HFFc6 (cell line): ENCODE data around the gene RNF207. TPM values are rescaled to one million over a fixed set of nuclear protein-coding genes. Genes with fewer than 3 reads are reported as not detected.

ENCODE experiments used
- DNase-seq: peaks from one replicate; pipeline ENCODE4 v3.0.0-alpha.2; 2018
- H3K27ac Mint-ChIP-seq: 2 replicates; pipeline ENCODE4 v1.8.0; 2020; ENCODE audit warnings: mild to moderate bottlenecking, mixed read lengths
- H3K27me3 Mint-ChIP-seq: 2 replicates; pipeline ENCODE4 v1.8.0; 2021; ENCODE audit warnings: mild to moderate bottlenecking, moderate library complexity, mixed read lengths; ENCODE audit not compliant: insufficient read depth
- H3K36me3 Mint-ChIP-seq: 2 replicates; pipeline ENCODE4 v1.8.0; 2021; ENCODE audit warnings: low read depth, mixed read lengths
- H3K4me1 Mint-ChIP-seq: 2 replicates; pipeline ENCODE4 v1.8.0; 2020; ENCODE audit warnings: low read depth, mixed read lengths
- H3K4me3 Mint-ChIP-seq: 2 replicates; pipeline ENCODE4 v1.8.0; 2020; ENCODE audit warnings: mild to moderate bottlenecking, moderate library complexity, mixed read lengths
- H3K9me3 Mint-ChIP-seq: 2 replicates; pipeline ENCODE4 v1.8.0; 2020; ENCODE audit warnings: mild to moderate bottlenecking, mixed read lengths
- CTCF ChIP-seq: fragments of 200-600 bp; sonication (generic); IDR thresholded peaks from 2 replicates; pipeline ENCODE4 v1.5.0; 2021; ENCODE audit warnings: antibody characterized with exemption, mild to moderate bottlenecking
- total RNA-seq, 6 experiments: library from RNA; stranded (reverse); fragmentation: NEBNext Ultra II Directional; extraction: Animal tissue kit (Norgen Biotek cat#: 25700); gene quantifications; 2 replicates in 1 of 6; 3 replicates in 5 of 6; pipeline ENCODE4 v1.2.3, GENCODE V29; 2021

Gene RNF207
- total RNA-seq, 6 experiments from 2014 or later: 2.0 to 5.2 (median 2.9) TPM

- Mint-ChIP-seq H3K36me3 (peaks cover 18% of the 10 kb centered on the region), H3K9me3 (no peaks in the 10 kb centered on the region)
Measured at GRCh38 chr1:6180707-6181311, 25.1 kb upstream of the RNF207 start.

GRCh38 chr1:6181347-6181770 lies 24.6 kb upstream of the RNF207 start:
- Mint-ChIP-seq H3K4me3 (peak overlapping the region; percentile 29), H3K36me3 (peaks cover 21% of the 10 kb centered on the region), H3K9me3 (no peaks in the 10 kb centered on the region), H3K27ac (peak overlapping the region; percentile 13; the same call in 1 of the 2 replicates), H3K4me1 (peaks cover 49% of the 10 kb centered on the region), H3K27me3 (peaks cover 35% of the 10 kb centered on the region)
- DNase-seq: no peak
- no peak for TF ChIP-seq CTCF

More at GRCh38 chr1:6180707-6181311, 25.1 kb upstream of the RNF207 start:
- Mint-ChIP-seq H3K4me3 (peak overlapping the region; percentile 29), H3K27me3 (peaks cover 35% of the 10 kb centered on the region), H3K4me1 (peaks cover 45% of the 10 kb centered on the region), H3K27ac (no peak overlapping the region)
- DNase-seq: no peak
- TF ChIP-seq CTCF: no peak

- Mint-ChIP-seq H3K27me3 (peaks cover 14% of the 10 kb centered on the region), H3K9me3 (no peaks in the 10 kb centered on the region), H3K4me1 (peaks cover 54% of the 10 kb centered on the region), H3K4me3 (no peak overlapping the region), H3K36me3 (peaks cover 31% of the 10 kb centered on the region), H3K27ac (peak overlapping the region; percentile 24; the same call in 1 of the 2 replicates)
- DNase-seq: peak; percentile 25
- no peak; the same call in 1 of the 2 replicates for TF ChIP-seq CTCF
Measured at GRCh38 chr1:6183520-6183989, 22.4 kb upstream of the RNF207 start.

GRCh38 chr1:6184083-6184783 lies 21.7 kb upstream of the RNF207 start:
- Mint-ChIP-seq H3K4me3 (no peak overlapping the region; the same call in 1 of the 2 replicates), H3K36me3 (peaks cover 38% of the 10 kb centered on the region), H3K27me3 (peaks cover 8% of the 10 kb centered on the region), H3K4me1 (peaks cover 54% of the 10 kb centered on the region), H3K9me3 (no peaks in the 10 kb centered on the region), H3K27ac (peak overlapping the region; percentile 67)
- TF ChIP-seq CTCF: no peak
- no peak for DNase-seq

GRCh38 chr1:6185151-6185550 lies 20.8 kb upstream of the RNF207 start:
- H3K9me3 Mint-ChIP-seq: no peaks in the 10 kb centered on the region
- peak overlapping the region; percentile 28; the same call in 1 of the 2 replicates for H3K4me3 Mint-ChIP-seq
- H3K27ac Mint-ChIP-seq: peak overlapping the region; percentile 67
- peaks cover 54% of the 10 kb centered on the region for H3K4me1 Mint-ChIP-seq
- peaks cover 8% of the 10 kb centered on the region for H3K27me3 Mint-ChIP-seq
- no peak for TF ChIP-seq CTCF
- H3K36me3 Mint-ChIP-seq: peaks cover 43% of the 10 kb centered on the region
- peak; percentile 81 for DNase-seq
